Measurements from ENCODE around the gene ARMH1.
"Not testable (repeated sequence)": the region's sequence is repeated elsewhere in the genome, so short reads cannot be mapped to it uniquely, and the experiment has no call there.

The ARMH1 gene

DNA sequence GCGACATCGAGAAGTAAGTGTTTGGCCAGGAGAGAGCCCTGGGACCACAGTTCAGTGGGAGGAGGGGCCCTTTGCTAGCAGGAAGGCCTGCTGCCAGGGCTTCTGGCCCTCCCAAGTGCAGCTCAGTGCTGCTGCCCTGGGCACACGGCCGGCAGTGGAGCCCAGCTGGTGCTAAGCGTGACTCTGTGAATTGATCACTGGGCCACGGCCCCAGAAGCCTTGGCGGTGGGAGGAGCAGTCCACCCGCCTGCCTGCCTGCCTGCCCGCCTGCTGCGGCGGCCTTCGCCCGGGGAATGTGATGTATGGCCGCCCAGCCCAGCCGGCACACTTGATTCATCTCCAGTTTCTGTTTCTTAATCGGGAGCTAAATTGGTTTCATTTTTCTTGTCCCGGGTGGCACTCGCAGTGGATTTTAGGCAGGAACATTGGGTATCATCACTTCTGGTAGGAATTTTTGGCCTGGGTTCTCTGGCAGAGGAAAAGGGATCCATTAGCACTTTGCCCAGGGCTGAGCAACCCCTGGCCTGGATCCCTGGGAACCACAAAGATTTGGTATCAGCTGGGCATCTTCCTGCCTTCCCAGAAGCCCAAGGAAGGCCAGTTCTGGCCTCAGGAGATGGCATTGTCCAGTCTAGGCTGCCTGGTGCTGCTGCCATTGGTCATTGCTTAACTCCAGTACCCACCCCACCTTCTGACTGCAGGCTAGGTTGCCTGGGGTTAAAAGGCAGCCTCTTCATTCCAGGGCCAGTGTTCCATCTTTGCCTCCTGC is 28.9 kb upstream of the ARMH1 start:
- no peak for DNase-seq

DNA sequence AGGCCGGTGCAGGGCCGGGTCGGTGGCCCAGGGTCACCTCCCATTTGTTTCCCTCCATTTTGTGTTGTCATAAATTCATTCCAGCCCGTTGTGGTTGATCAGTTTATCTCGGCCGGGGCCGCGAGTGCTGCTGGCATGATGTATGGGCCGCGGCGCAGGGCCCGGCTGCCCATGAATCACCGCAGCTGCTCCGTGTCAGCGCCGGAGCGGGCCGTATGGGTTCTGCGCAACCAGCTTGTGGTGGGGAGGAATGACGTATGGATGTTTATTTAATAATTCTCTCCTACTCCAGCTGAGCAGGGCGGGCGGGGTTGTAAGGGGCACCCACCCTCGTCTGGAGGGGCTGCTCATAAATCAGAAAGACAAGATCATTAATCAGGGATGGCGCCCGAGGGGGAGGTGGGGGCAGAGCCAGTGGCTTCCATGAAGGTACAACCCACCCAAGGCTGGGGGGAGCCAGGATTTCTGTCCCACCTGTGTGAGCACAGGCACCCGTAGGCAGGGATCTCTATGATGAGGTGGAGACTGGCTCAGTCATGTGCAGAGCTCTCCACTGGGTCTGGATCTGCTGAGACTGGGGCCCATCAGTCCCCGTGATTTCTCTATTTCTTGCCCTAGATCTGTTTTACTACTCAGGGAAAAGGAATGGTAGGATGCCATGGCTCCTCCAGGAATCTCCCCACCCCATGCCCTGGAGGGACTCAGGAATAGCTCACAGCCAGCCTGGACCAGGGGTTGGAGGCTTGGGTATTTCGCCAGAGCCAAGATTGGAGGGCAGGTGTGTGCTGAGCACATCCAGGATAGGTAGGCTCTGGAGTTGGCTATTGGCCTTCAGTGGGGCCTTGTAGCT is 28.0 kb upstream of the ARMH1 start:
- DNase-seq, result no peak

DNA sequence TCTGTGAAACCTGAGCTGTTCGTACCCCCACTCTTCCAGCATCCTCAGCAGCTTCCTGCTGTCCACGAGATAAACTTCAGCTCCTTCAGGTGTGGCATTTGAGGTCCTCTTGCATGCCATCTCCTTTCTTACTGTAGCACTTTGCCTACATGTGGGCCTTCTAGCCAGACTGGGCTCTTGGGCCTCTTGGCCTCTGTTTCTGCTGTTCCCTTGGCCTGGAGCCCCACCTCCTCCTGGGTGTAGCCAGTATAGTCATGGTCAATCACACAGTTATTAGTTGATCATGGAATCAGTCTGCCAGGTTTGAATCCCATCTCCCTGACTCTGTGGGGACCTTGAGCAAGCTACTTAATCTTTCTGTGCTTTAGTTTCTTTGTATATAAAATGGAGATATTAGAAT is 26.6 kb upstream of the ARMH1 start:
- no peak for DNase-seq

DNA sequence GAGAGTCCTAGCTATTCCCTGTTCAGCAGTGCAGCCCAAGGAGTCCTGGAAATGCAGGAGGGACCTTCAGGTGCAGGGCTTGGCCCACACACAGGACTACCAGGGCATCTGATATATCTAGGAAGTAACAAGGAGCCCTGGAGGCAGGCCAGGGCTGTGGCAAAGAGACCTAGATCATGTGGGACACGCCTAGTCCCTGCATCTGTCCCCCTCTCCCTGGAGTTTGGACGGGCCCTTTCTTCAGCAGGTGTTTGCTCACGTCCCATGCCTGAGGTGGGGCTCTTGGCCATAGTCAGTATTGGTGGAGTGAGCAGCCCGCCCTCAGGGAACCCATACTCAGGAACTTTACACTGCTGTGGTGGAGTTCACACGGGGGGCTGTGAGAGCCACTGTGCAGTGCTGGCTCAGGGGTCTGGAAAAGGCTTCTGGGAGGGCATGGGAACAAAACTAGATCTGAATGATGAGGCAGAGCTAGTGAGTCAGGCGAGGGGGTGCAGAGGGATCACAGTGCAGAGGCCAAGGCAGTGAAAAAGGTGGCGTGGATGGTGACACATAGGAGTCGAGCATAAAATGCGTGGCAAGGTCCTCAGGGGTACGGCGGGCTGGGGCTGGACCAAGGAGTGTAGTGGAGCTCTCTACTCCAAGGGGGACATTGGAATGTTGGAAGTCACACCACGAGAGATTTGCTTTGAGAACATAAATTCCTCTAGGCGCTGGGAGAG is 25.8 kb upstream of the ARMH1 start:
- no peak for DNase-seq

DNA sequence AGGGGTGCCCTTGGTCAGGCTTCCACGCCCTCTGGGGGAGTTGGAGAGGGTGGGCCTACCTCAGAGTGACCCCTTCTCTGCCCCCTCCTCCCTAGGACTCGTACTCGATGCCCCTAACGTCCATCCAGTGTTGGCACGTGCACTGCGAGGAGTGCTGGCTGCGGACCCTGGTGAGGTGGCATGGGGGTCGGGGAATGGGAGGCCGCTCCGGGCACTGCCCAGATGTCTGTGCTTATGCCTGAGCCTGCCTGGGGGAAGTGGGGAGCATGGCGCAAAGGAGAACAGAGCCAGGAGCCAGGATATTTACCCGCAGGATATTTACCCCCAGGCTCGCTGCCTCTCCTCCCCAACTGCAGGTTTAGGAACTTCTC is 24.7 kb upstream of the ARMH1 start:
- DNase-seq, result no peak

DNA sequence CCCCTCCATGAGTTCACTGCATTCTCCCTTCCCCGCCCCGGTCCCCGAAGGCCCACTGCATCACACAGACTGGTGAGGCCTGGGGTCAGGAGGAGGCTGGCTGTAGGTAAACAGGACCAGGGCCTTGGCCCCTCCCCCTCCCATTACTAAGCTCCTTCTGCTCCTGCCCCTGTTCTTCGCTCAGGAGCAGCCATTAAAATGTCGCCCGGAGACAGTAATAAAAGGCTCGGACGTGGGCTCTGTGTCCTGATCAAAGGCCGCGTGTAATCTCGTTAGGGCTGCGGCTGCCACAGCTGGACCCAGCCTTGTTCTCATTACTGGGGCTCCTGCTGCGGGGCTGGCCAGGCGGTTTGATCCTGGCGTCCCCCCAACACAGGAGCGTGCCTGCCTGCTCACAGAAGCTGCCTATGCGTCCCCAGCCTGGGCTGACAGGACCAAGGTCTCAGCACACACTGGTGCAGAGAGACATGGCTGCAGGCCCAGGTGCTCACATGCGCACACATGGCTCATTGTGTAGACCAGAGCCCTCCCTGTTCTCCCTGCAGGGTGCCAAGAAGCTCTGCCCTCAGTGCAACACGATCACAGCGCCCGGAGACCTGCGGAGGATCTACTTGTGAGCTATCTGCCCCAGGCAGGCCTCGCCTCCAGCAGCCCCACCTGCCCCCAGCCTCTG is 24.2 kb upstream of the ARMH1 start:
- no peak for DNase-seq

DNA sequence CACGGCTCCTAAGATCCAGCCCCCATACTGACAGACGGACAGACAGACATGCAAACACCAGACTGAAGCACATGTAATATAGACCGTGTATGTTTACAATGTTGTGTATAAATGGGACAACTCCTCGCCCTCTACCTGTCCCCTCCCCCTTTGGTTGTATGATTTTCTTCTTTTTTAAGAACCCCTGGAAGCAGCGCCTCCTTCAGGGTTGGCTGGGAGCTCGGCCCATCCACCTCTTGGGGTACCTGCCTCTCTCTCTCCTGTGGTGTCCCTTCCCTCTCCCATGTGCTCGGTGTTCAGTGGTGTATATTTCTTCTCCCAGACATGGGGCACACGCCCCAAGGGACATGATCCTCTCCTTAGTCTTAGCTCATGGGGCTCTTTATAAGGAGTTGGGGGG is 23.4 kb upstream of the ARMH1 start:
- no peak for DNase-seq

DNA sequence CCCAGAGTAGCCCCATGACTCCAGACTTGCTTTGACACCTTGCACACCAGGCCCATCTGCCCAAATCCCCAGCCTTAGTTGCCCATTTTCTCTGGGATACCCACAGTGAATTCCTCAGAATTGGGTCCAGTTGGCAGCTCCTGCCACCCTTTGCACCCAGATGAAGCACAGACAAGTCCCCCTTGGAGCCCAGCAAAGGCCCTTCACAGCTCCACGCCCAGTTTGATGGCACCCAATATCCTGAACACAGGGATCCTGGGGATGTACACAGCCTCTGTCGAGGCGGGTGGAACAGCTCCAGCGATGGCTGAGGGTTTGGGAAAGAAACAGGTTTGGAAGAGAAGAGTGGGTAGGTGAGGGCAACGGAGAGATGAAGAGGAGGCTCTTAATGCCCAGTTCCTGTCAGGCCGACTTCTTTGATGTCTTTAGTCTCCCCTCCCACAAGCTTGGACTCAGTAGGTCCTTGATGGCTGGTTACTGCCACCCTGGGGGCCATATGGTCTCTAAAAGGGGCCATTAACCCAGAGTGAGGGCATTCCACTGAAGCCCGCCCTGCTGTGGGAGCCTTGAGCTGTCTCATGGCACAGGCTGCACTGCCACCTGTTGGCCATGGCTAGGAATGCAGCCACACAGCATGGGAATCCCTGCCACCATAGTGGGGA is 21.9 kb upstream of the ARMH1 start:
- DNase-seq, result peak; percentile 18

DNA sequence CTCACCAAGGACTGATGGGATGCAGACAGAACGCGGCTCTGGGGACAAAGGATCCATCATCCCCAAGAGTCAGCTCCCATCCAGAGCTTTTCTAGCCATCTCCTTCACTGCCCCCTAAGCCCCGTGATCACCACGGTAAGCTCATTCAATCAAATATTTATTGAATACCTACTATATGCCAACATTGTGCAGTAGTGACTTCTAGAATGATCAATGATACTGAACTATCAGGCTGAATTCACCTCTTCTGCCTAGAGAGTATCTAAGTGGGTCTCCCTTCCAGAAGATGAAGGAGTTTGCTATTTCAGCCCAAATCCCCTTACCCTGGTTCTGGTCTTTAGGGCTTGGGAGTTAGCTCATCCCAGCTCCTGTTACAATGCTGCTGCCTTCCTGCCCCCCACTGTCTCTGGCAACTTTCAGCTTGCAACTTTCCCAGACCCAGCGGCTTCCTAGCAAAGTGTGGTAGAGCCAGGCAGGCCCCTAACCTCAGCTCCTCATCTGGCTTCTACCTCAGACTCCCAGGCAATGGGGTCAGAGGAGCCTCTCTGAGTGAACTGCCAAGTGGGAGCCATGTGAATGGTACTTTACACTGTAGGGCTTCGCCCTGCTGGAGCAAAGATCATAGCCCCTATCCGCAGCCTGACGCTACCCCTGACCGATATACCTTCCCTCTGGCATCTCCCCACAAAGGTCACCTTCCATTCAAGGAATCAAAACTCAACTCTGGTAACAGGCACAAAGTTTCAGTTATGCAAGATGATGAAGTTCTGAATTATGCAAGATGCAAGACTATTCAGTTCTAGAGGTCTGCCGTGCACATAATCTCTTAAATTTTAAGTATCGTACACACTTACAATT is 21.2 kb upstream of the ARMH1 start:
- no peak for DNase-seq

DNA sequence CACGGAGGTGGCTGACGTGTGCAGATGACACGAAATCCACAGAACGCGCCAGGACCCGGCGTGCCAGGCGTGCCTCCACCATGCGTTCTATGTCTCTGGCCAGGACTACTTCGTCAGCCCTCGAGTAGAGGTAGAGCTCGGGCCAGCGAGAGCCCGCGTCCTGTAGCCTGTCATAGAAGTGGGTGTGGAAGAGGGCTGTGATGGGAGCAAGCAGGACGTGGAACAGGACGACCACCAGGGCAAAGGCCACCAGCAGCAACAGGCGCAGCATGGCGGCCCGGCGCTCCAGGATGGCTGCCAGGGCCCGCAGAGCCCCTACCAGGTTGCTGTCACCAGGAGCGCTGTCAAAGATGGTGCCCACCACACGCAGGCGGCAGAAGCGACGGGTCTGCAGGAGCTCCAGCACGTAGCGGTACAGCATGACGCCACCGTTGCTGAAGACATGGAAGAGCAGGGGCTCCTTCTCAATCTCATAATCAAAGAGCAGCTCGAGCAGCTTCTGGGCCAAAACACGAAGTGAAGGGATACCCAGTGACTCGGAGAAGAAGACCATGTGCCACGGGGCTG is 19.8 kb upstream of the ARMH1 start:
- DNase-seq, result no peak

DNA sequence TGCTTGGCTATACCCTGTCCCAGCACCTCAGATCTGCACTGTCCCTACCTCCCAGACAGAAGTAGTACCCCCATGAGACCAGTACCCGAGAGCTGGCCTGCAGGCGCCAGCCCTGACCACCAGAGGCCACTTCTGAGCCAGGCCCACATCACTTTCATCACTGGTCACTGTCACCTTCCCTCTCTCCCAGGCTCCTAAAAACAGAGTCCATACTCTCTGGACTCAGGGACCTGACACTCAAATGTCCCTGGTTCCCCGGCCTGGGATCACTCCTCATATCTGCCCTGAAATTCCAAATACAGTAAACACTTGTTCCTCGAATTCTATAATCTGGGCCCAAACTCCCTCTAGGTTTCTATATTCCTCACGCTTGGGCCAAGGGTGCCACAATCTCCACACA is 18.9 kb upstream of the ARMH1 start:
- no peak for DNase-seq

DNA sequence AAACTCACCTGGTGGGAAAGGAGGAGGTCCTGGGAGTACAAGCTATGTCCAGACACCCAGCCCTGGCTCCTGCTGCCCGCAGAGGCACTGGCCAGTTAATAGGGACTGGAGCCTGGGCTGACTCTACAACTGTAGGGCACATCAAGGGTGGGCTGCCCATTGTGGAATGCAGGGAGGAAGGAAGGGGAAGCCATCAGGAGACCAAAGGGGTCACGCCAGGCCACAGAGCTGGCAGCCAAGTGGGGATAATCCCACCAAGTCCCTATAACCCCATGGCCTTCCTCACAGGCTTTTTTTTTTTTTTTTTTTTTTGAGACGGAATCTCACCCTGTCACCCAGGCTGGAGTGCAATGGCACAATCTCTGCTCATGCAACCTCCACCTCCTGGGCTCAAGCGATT is 14.9 kb upstream of the ARMH1 start:
- DNase-seq, result no peak

DNA sequence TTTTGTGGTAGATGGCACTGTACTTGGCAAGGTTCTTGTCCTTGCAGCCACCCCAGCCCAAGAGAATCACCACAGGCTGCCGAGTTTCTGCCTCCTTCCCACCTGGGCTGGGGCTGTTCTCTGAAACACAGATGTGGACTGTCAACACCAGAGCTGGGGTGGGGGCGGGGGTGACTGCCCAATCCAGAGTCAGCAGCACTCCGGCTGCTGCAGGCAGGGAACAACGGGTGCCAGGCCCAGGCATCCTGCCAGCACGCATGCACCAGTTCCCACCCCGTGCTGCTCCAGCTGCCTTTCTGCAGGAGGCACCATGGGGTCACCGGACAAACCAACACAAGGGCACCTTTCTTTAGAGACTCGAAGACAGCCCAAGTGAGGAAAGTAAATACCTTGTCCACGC is 14.3 kb upstream of the ARMH1 start:
- peak; percentile 56 for DNase-seq

DNA sequence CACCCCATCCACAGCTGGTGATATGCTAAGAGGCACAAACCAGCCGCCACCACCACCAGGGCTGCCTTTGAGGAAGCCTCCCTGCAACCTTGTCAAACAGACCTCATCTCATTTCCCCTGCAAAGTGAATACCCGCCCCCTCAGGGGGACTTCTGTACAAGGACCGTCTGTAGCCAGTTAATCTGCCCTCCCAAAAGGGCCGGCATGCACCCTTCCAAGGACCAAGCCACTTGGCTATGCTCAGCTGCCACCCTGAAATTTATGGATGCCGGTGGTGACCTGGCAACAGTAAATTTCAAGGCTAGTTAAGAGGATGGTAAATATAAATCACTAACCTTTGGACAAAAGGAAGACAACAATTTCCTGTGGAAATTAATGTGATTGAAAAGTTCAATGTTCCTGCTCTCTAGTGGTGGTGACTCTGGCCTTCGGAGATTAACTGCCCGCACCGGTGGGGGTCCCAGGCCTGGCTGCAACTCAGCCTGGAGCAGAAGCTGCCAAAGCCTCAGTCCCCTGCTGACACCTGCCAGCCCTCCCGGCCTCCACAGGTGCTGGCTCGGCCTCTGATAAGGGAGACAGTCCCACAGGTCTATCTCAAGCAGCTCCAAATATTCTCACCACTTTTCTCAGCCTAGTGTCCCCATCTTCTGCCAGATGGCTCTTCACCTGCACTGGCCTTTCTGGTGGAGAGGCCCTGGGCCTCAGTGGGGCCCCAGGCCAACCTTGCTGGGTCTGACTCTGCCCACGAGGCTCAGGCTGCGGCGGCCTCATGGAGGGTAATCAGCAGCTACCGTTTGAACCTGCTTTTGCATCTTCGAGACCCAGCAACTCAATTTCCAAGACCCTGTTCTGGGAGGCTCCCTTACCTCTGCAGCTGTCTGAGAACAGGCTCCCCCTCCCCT is 12.5 kb upstream of the ARMH1 start:
- DNase-seq, result peak; percentile 57

DNA sequence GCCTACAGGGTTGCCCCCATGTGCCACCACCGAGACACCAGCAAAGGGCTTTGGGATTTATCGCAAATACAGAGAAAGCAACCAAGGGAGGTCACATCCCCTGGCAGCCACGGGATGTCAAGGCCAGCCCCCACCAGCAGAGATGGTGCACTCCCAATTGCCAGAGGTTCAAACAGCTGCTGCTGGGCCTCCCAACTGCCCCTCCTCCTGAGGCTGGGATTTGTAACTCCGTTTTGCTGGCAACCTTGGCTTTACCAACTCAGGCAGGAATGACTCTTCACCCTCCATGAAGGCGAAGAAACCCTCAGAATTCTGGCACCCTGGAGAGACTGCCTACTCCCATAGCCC is 11.9 kb upstream of the ARMH1 start:
- DNase-seq, result no peak

DNA sequence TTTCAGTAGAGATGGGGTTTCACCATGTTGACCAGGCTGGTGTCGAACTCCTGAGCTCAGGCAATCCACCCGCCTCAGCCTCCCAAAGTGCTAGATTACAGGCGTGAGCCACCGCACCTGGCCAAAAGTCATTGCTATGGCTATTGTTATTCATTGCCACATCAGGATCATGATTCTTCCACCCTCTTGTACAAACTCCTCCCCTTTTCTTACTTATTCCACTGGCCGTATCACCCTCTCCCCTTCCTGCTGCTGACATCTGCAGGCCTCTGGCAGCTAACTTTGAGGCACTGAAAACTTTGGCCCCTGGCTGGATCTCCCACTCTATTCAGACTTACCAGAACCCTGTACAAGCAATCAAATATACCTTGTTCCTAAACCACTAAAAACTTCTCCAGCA is 11.1 kb upstream of the ARMH1 start:
- no peak for DNase-seq

DNA sequence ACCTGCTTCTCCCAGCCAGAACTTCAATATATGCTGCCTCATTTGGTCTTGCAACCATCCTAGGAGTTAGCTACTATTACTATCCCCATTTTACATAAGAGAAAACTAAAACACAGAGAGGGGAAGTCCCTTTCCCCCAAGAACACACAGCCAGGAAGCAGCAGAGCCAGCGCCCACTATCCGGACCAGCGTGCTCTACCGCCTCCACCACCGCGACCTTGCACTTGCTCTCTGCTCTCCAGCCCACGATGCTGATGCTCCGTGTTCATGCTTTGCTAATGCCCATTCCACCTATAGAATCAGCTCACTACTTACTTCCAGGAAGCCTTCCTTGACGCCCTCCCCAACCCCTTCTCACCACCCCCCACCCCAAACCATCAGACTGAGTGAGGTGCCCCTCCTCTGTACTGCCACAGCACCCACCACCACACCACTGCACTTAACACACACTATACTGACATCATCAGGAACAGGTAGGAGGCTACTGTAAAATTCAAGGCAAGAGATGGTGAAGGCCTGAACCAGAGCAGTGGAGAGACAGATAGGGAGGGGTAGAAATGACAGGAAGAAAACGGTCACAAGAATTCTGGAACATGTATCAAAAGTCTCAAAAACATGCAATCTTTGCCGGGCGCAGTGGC is 9.7 kb upstream of the ARMH1 start:
- no peak for DNase-seq

DNA sequence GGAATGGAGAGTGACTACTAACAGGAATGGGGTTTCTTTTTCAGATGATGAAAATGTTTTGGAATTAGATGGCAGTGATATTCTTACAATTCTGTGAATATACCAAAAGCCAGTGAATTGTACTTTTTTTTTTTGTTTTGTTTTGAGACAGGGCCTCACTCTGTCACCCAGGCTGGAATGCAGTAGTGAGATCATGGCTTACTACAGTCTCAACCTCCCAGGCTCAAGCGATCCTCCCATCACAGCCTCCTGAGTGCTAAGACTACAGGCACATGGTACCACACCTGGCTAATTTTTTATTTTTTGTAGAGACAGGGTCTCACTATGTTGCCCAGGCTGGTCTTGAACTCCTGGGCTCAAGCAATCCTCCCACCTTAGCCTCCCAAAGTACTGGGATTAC is 7.8 kb upstream of the ARMH1 start:
- DNase-seq, result not testable (repeated sequence)

DNA sequence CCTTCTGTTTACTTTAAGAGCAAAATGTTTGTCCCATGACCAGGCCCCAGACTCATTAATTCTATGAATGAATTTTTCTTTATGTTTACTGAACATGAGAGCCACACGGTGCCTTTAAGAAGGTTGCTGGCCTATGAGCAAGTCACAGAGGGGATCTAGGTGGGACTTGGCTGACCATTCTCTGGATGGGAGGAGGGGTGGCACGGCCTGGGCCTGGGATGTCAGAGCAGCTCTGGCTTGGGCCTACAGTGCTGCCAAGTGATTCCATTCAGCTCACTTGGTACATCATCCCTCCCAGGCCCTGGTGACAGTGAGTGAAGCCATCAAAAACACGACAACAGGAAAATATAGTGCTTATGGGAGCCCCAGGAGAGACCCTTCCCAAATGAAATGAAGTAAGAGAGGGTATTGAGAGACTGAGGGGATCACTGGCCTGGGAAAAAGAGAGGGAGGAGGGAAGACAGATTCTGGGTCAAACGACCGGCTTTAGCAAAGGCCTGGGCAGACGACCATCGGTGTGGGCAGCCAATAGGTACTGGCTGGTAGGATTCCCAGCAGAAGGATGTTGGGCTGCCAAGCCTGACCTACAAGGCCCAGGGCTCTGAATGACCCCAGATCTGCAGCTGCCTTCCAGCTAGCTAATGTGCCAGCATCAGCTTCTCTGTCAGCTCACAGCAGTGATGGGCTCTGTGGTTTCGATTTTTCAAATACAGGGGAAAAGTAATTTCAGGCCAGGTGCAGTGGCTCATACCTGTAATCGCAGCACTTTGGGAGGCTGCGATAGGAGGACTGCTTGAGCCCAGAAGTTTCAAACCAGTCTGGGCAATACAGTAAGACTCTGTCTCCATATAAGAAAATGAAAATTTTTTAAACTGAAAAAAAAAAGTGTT is 3.5 kb upstream of the ARMH1 start:
- DNase-seq, result no peak

All from DMS79 (cell line).